IMR-90 (cell line): ENCODE results near the gene GATAD2A. TPM values are rescaled to one million over a fixed set of nuclear protein-coding genes. Genes with fewer than 3 reads are reported as not detected.

ENCODE experiments used
- ATAC-seq: fragments of 200-7000 bp; cut with Tn5 transposase; 2 replicates; pipeline ENCODE4 v1.9.1; 2020; ENCODE audit warnings: low read depth, mild to moderate bottlenecking, moderate library complexity
- BruUV-seq: library from RNA; stranded (reverse); fragments of 400-500 nt; replicated peaks from 2 replicates; lab custom pipeline; 2021; lab: Mats Ljungman, UMichigan
- CTCF ChIA-PET: fragments of 300-600 bp; formaldehyde crosslinking; extraction: SDS; loops from one replicate; lab custom pipeline; 2021; ENCODE audit warnings: antibody characterized with exemption; lab: Yijun Ruan, JAX
- POLR2A ChIA-PET: fragments of 300-600 bp; sonication (Branson Sonifier 250); formaldehyde crosslinking; loops from one replicate; lab custom pipeline; 2022; ENCODE audit warnings: antibody characterized with exemption; ENCODE audit not compliant: unreplicated experiment; lab: Charles Lee
- DNase-seq: peaks from one replicate; pipeline ENCODE4 v3.0.0; 2013
- H2AFZ ChIP-seq: replicated peaks from 2 replicates; pipeline ENCODE3; 2013; ENCODE audit warnings: low read length, mild to moderate bottlenecking; ENCODE audit not compliant: poor library complexity
- H2AK5ac ChIP-seq: 2 replicates; pipeline ENCODE4 v1.6.1; 2013; ENCODE audit warnings: low read depth, low read length, inconsistent platforms
- H2AK9ac ChIP-seq: replicated peaks from 2 replicates; pipeline ENCODE3; 2013; ENCODE audit warnings: mild to moderate bottlenecking, low read depth, low read length, moderate library complexity; ENCODE audit not compliant: poor library complexity
- H2BK120ac ChIP-seq: 2 replicates; pipeline ENCODE4 v1.6.1; 2013; ENCODE audit warnings: low read depth, low read length, inconsistent platforms
- H2BK15ac ChIP-seq: 3 replicates; pipeline ENCODE4 v1.6.1; 2013; ENCODE audit warnings: low read depth, low read length, inconsistent platforms
- H2BK20ac ChIP-seq: 2 replicates; pipeline ENCODE4 v1.6.1; 2013; ENCODE audit warnings: low read depth, mild to moderate bottlenecking, inconsistent platforms, low read length, moderate library complexity
- H2BK5ac ChIP-seq: 2 replicates; pipeline ENCODE4 v1.6.1; 2013; ENCODE audit warnings: mild to moderate bottlenecking, low read depth, low read length, inconsistent platforms; ENCODE audit not compliant: poor library complexity, severe bottlenecking
- H3K14ac ChIP-seq: replicated peaks from 2 replicates; pipeline ENCODE4 v1.6.1; 2013; ENCODE audit warnings: low read depth, low read length, inconsistent platforms
- H3K18ac ChIP-seq: 2 replicates; pipeline ENCODE4 v1.6.1; 2013; ENCODE audit warnings: low read depth, low read length, control low read depth
- H3K23ac ChIP-seq: 2 replicates; pipeline ENCODE4 v1.6.1; 2013; ENCODE audit warnings: low read depth, low read length, inconsistent platforms
- H3K27ac ChIP-seq: 2 replicates; pipeline ENCODE4 v1.5.1; 2013; ENCODE audit warnings: mild to moderate bottlenecking, control low read depth, low read length; ENCODE audit not compliant: insufficient read depth
- H3K27me3 ChIP-seq: 2 replicates; pipeline ENCODE4 v1.6.1; 2013; ENCODE audit warnings: low read length; ENCODE audit not compliant: control insufficient read depth, insufficient read depth
- H3K36me3 ChIP-seq: 2 replicates; pipeline ENCODE4 v1.6.1; 2013; ENCODE audit warnings: low read length, mixed read lengths; ENCODE audit not compliant: control insufficient read depth, insufficient read depth
- H3K4ac ChIP-seq: 2 replicates; pipeline ENCODE4 v1.6.1; 2013; ENCODE audit warnings: low read depth, low read length, inconsistent platforms
- H3K4me1 ChIP-seq: 2 replicates; pipeline ENCODE4 v1.6.1; 2013; ENCODE audit warnings: low read length, mixed read lengths; ENCODE audit not compliant: control insufficient read depth, insufficient read depth
- H3K4me2 ChIP-seq: 2 replicates; pipeline ENCODE4 v1.6.1; 2013; ENCODE audit warnings: low read depth, mild to moderate bottlenecking, control low read depth, low read length, moderate library complexity
- H3K4me3 ChIP-seq: 2 replicates; pipeline ENCODE4 v1.5.1; 2013; ENCODE audit warnings: low read depth, mild to moderate bottlenecking, control low read depth, low read length, moderate library complexity; ENCODE audit not compliant: insufficient read depth
- H3K56ac ChIP-seq: 2 replicates; pipeline ENCODE4 v1.6.1; 2013; ENCODE audit warnings: low read length, inconsistent platforms; ENCODE audit not compliant: insufficient read depth; ENCODE audit errors: extremely low read depth
- H3K79me1 ChIP-seq, 2 experiments: 2 replicates each; pipeline ENCODE4 v1.6.1; 2013; ENCODE audit warnings: low read length in 2 of 2, inconsistent platforms in 1 of 2, low read depth in 1 of 2
- H3K9ac ChIP-seq: 2 replicates; pipeline ENCODE4 v1.6.1; 2013; ENCODE audit warnings: low read depth, low read length, control low read depth
- H3K9me1 ChIP-seq: 2 replicates; pipeline ENCODE4 v1.6.1; 2013; ENCODE audit warnings: low read length, inconsistent platforms; ENCODE audit not compliant: insufficient read depth
- H3K9me3 ChIP-seq: 2 replicates; pipeline ENCODE4 v1.6.1; 2013; ENCODE audit warnings: low read length; ENCODE audit not compliant: control insufficient read depth, insufficient read depth
- H4K20me1 ChIP-seq: 2 replicates; pipeline ENCODE4 v1.6.1; 2013; ENCODE audit warnings: low read length, inconsistent platforms; ENCODE audit not compliant: insufficient read depth
- H4K5ac ChIP-seq: 2 replicates; pipeline ENCODE4 v1.6.1; 2013; ENCODE audit warnings: mild to moderate bottlenecking, low read depth, low read length, control low read depth
- H4K8ac ChIP-seq, 2 experiments: 2 replicates each; pipeline ENCODE4 v1.6.1; 2013; ENCODE audit warnings: low read depth in 2 of 2, low read length in 2 of 2, control low read depth in 1 of 2, inconsistent platforms in 1 of 2
- H4K91ac ChIP-seq: 2 replicates; pipeline ENCODE4 v1.6.1; 2013; ENCODE audit warnings: low read depth, low read length, inconsistent platforms; ENCODE audit not compliant: insufficient read depth
- CHD1 ChIP-seq: IDR thresholded peaks from 2 replicates; pipeline ENCODE4 v1.6.1; 2012; ENCODE audit warnings: low read depth, low read length, improper control_type of control experiment
- MAZ ChIP-seq: IDR thresholded peaks from 2 replicates; pipeline ENCODE4 v1.6.1; 2012; ENCODE audit warnings: low read depth, mild to moderate bottlenecking, low read length, improper control_type of control experiment, moderate library complexity, borderline replicate concordance
- WGBS, 2 experiments: methylation state at CpG; one replicate each; pipeline versions ENCODE4 v1.1.5 to v1.1.7; 2013; ENCODE audit warnings: missing lambda C conversion rate in 2 of 2; ENCODE audit not compliant: insufficient read length in 1 of 2; ENCODE audit errors: extremely low coverage in 2 of 2; 5-methylcytosine and 5-hydroxymethylcytosine counted together
- dilution Hi-C: fragments of 300-500 bp; cut with HindIII; formaldehyde crosslinking; loops from one replicate; pipeline ENCODE4 v1.14.3; 2018; ENCODE audit warnings: low sequenced_read_pairs; ENCODE audit not compliant: unreplicated experiment
- in situ Hi-C: fragments of 300-500 bp; cut with MboI; formaldehyde crosslinking; loops from 3 replicates; pipeline ENCODE4 v1.14.3; 2019; ENCODE audit warnings: low sequenced_read_pairs, inconsistent platforms, mixed read lengths
- intact Hi-C: fragments of 100-400 bp; cut with micrococcal nuclease; formaldehyde crosslinking; loops from 2 replicates; pipeline ENCODE4 v1.10.0; 2022
- polyA plus RNA-seq, 3 experiments: library from polyadenylated mRNA; depleted of rRNA; stranded (reverse); fragments of >200 nt; gene quantifications; 2 replicates each; pipeline ENCODE4 v1.2.3, GENCODE V29; 2012; ENCODE audit warnings: low replicate concordance in 1 of 3
- total RNA-seq: library from RNA; depleted of rRNA; stranded (reverse); fragments of >200 nt; gene quantifications from 2 replicates; pipeline ENCODE4 v1.2.3, GENCODE V29; 2012

GATAD2A gene
- total and polyA plus RNA-seq, 2 of the 4 experiments (the other 2 are of a cell fraction), result 23.5 to 33.2 TPM

- 37% methylated on average over 7 of the region's 27 CpGs; no CpG with 5 or more reads in 1 of the 2 experiments for WGBS, 2 experiments
- CTCF ChIA-PET, result no interaction called here
- peak overlapping the region; percentile 91 for H3K4ac ChIP-seq
- ATAC-seq (peak; percentile 33), DNase-seq (no peak)
- H4K91ac ChIP-seq, result peak overlapping the region; percentile 24; the same call in 1 of the 2 replicates
- no peaks in the 10 kb centered on the region for H3K9me3 ChIP-seq
- POLR2A ChIA-PET, result no interaction called here
- H4K20me1 ChIP-seq, result peaks cover 67% of the 10 kb centered on the region
- in situ Hi-C loops (no loop called here), dilution Hi-C loops (no loop called here), intact Hi-C loops (no loop called here)
- peaks cover 63% of the 10 kb centered on the region for H3K9me1 ChIP-seq
- H3K18ac ChIP-seq, result 0 out of 2 replicates have a peak overlapping the region, but pooled peaks have one; percentile 17
- H2BK120ac ChIP-seq, result peak overlapping the region; percentile 28; the same call in 1 of the 2 replicates
- peak overlapping the region; percentile 53 for H2AFZ ChIP-seq
- BruUV-seq, result no TSS peak
- H4K5ac ChIP-seq, result peak overlapping the region; percentile 25
- peak overlapping the region; percentile 46 for H2BK5ac ChIP-seq
- no peak overlapping the region for H2BK20ac ChIP-seq
- peak overlapping the region; percentile 99 for H2AK5ac ChIP-seq
- peak overlapping the region; percentile 33; the same call in 2 of the 3 replicates for H2BK15ac ChIP-seq
- H3K4me3 ChIP-seq, result no peak overlapping the region
- H3K79me1 ChIP-seq, result peaks cover 34 to 95% of the 10 kb centered on the region in 2 experiments
- peak overlapping the region; percentile 82 for H3K23ac ChIP-seq
- H2AK9ac ChIP-seq, result peak overlapping the region; percentile 93
- H3K4me2 ChIP-seq, result peak overlapping the region; percentile 13; the same call in 1 of the 2 replicates
- peaks cover 19% of the 10 kb centered on the region for H3K36me3 ChIP-seq
- H3K27me3 ChIP-seq, result no peaks in the 10 kb centered on the region
- H4K8ac ChIP-seq, result peak overlapping the region in 1 of 2 experiments; percentile 67; a peak in 3 of 4 replicates
- peak overlapping the region; percentile 69 for H3K27ac ChIP-seq
- peak overlapping the region; percentile 62 for H3K14ac ChIP-seq
- H3K9ac ChIP-seq, result peak overlapping the region; percentile 27; the same call in 1 of the 2 replicates
- 0 out of 2 replicates have a peak overlapping the region, but pooled peaks have one; percentile 13 for H3K56ac ChIP-seq
- H3K4me1 ChIP-seq, result peaks cover 66% of the 10 kb centered on the region
- TF ChIP-seq CHD1 (no peak), MAZ (peak; percentile 34; the same call in 1 of the 2 replicates)
Observed at GRCh38 chr19:19461671-19462622, 56.5 kb downstream of the GATAD2A start.
